GM23338 (cell line): ENCODE measurements around the gene ATP2A3. TPM values are rescaled to one million over a fixed set of nuclear protein-coding genes. Genes with fewer than 3 reads are reported as not detected.

Experiments
- ATAC-seq: fragments of 200-7000 bp; cut with Tn5 transposase; 3 replicates; pipeline ENCODE4 v1.9.1; 2020
- DNase-seq: peaks from one replicate; pipeline ENCODE4 v3.0.0-alpha.2; 2015; ENCODE audit warnings: low spot score
- H2AFZ ChIP-seq: fragments of 200-600 bp; sonication (generic); 2 replicates; pipeline ENCODE4 v1.8.0; 2016; ENCODE audit warnings: antibody characterized with exemption, mild to moderate bottlenecking, moderate library complexity
- H3F3A ChIP-seq: fragments of 200-600 bp; sonication (generic); replicated peaks from 2 replicates; pipeline ENCODE4 v1.8.0; 2017; ENCODE audit warnings: antibody characterized with exemption, mixed run types, low read depth
- H3K27ac ChIP-seq: fragments of 200-600 bp; sonication (generic); 2 replicates; pipeline ENCODE4 v1.6.1; 2016; ENCODE audit warnings: low read depth
- H3K27me3 ChIP-seq: fragments of 200-600 bp; sonication (generic); 2 replicates; pipeline ENCODE4 v1.8.0; 2016; ENCODE audit warnings: mild to moderate bottlenecking, mixed run types, moderate library complexity; ENCODE audit not compliant: insufficient read depth
- H3K36me3 ChIP-seq: fragments of 200-600 bp; sonication (generic); 2 replicates; pipeline ENCODE4 v1.8.0; 2016; ENCODE audit warnings: mild to moderate bottlenecking; ENCODE audit not compliant: insufficient read depth
- H3K4me1 ChIP-seq: fragments of 200-600 bp; sonication (generic); 2 replicates; pipeline ENCODE4 v1.8.0; 2016; ENCODE audit warnings: mild to moderate bottlenecking, moderate library complexity; ENCODE audit not compliant: insufficient read depth
- H3K4me2 ChIP-seq: fragments of 200-600 bp; sonication (generic); 2 replicates; pipeline ENCODE4 v1.7.1; 2017; ENCODE audit warnings: mixed run types
- H3K4me3 ChIP-seq: fragments of 200-600 bp; sonication (generic); 2 replicates; pipeline ENCODE4 v1.6.1; 2016; ENCODE audit warnings: mixed run types
- H3K79me2 ChIP-seq: fragments of 200-600 bp; sonication (generic); replicated peaks from 2 replicates; pipeline ENCODE4 v1.8.0; 2017; ENCODE audit warnings: mild to moderate bottlenecking; ENCODE audit not compliant: insufficient read depth
- H3K9me2 ChIP-seq: fragments of 200-600 bp; sonication (generic); 2 replicates; pipeline ENCODE4 v1.8.0; 2017; ENCODE audit not compliant: insufficient read depth
- H4K20me1 ChIP-seq: fragments of 200-600 bp; sonication (generic); replicated peaks from 2 replicates; pipeline ENCODE4 v1.8.0; 2017; ENCODE audit warnings: mild to moderate bottlenecking; ENCODE audit not compliant: insufficient read depth
- H3K27ac Mint-ChIP-seq: 2 replicates; pipeline ENCODE4 v1.8.0; 2020; ENCODE audit warnings: inconsistent platforms, mild to moderate bottlenecking, moderate library complexity, mixed read lengths
- H3K27me3 Mint-ChIP-seq: 3 replicates; pipeline ENCODE4 v1.8.0; 2022; ENCODE audit warnings: low read depth, mild to moderate bottlenecking, moderate library complexity, mixed read lengths, inconsistent platforms; ENCODE audit not compliant: insufficient read depth, poor library complexity
- H3K36me3 Mint-ChIP-seq: 3 replicates; pipeline ENCODE4 v1.8.0; 2021; ENCODE audit warnings: low read depth, mild to moderate bottlenecking, inconsistent platforms, moderate library complexity, mixed read lengths
- H3K4me1 Mint-ChIP-seq: 3 replicates; pipeline ENCODE4 v1.8.0; 2020; ENCODE audit warnings: mild to moderate bottlenecking, inconsistent platforms, mixed read lengths
- H3K4me3 Mint-ChIP-seq: 3 replicates; pipeline ENCODE4 v1.8.0; 2021; ENCODE audit warnings: moderate library complexity, mild to moderate bottlenecking, inconsistent platforms, mixed read lengths
- H3K9me3 Mint-ChIP-seq: 3 replicates; pipeline ENCODE4 v1.8.0; 2020; ENCODE audit warnings: moderate library complexity, mild to moderate bottlenecking, inconsistent platforms, mixed read lengths
- EZH2phosphoT487 ChIP-seq: fragments of 200-600 bp; sonication (generic); IDR thresholded peaks from one replicate; pipeline ENCODE4 v1.8.1; 2018; ENCODE audit warnings: antibody characterized with exemption; ENCODE audit not compliant: unreplicated experiment
- JUNB ChIP-seq: IDR thresholded peaks from one replicate; pipeline ENCODE4 v1.6.1; 2016; ENCODE audit warnings: antibody characterized with exemption; ENCODE audit not compliant: unreplicated experiment
- STAT1 ChIP-seq: IDR thresholded peaks from one replicate; pipeline ENCODE4 v1.6.1; 2016; ENCODE audit warnings: antibody characterized with exemption; ENCODE audit not compliant: unreplicated experiment
- polyA plus RNA-seq: library from polyadenylated mRNA; unstranded; fragments of >200 nt; fragmentation: Nextera tagmentation; extraction: Ambion mirVana; gene quantifications from 2 replicates; pipeline ENCODE4 v1.2.1, GENCODE V29; 2016
- total RNA-seq: library from RNA; depleted of rRNA; stranded (reverse); fragments of >200 nt; shearing (Covaris generic); gene quantifications from 2 replicates; pipeline ENCODE4 v1.2.3, GENCODE V29; 2014
- TF ChIP-seq, protein P1 (sequence below): IDR thresholded peaks from one replicate; pipeline ENCODE4 v1.6.1; 2018; ENCODE audit warnings: antibody characterized with exemption; ENCODE audit not compliant: unreplicated experiment
- TF ChIP-seq, protein P2 (sequence below): fragments of 250-450 bp; sonication (Bioruptor Pico); IDR thresholded peaks from 2 replicates; pipeline ENCODE4 v1.5.0; 2020; ENCODE audit warnings: mild to moderate bottlenecking, moderate library complexity
- TF ChIP-seq, protein P3 (sequence below), 2 experiments: fragments of 200-600 bp in 1 of 2; sonication (generic) in 1 of 2; conservative IDR thresholded peaks; 2 replicates each; pipeline versions ENCODE4 v1.5.1 to v1.6.1; 2016 to 2017; ENCODE audit warnings: antibody characterized with exemption in 2 of 2, low read depth in 2 of 2, mild to moderate bottlenecking in 2 of 2, moderate library complexity in 1 of 2

The ATP2A3 gene
- total and polyA plus RNA-seq, 2 experiments from 2014 or later = 9.6 to 35.2 TPM

DNA sequence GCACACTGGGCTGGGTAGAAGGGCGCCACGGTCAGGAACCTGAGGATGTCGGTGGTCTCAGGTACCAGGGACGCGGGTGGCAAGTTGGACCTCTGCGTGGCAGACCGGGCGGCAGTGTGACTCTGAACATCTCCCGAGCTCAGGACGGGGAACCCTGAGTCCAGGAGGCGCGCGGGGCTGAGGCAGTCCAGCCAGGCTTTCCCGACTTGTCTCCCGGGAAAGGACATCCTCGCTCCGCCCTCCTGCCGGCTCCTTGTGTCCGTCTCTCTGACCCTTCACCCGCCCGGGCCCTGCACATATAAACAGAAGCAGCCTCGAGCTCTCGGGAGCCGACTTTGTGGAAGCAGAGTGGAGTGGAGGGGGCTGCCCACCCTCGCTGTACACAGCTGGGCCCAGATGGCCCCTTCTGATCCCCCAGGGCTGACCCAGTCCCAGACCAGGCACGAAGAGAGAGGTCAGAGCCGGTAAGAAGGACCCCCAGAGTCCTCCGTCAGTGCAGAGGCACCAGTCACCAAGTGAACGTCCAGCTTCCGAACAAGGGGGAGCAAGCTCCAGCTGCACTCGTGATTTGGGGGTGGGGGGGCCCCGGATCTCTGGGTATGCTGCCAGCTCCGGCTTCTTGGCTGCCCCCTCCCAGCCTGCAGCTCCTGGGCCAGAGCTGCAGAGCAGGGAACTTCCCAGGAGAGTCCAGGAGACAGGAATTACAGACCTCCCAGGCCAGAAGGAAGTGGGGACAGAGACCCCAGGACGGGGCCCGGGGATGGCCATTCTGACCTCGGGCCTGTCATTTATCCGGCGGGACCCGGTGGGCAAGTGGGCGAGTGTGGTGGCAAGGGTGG, 39.5 kb downstream of the ATP2A3 start:
- no peak for DNase-seq
- Histone ChIP-seq H4K20me1 (no peaks in the 10 kb centered on the region), H3K79me2 (no peaks in the 10 kb centered on the region), H3K4me2 (no peak overlapping the region), H2AFZ (no peak overlapping the region), H3K36me3 (no peaks in the 10 kb centered on the region), H3K27me3 (no peaks in the 10 kb centered on the region), H3K4me1 (no peaks in the 10 kb centered on the region), H3K9me2 (no peaks in the 10 kb centered on the region), H3K27ac (no peak overlapping the region), H3F3A (no peaks in the 10 kb centered on the region), H3K4me3 (no peak overlapping the region)
- peaks cover 10% of the 10 kb centered on the region for H3K27me3 Mint-ChIP-seq
- no peak overlapping the region for H3K4me3 Mint-ChIP-seq
- TF ChIP-seq STAT1 (no peak), EZH2phosphoT487 (no peak), JUNB (no peak)
- TF ChIP-seq, protein P1, sequence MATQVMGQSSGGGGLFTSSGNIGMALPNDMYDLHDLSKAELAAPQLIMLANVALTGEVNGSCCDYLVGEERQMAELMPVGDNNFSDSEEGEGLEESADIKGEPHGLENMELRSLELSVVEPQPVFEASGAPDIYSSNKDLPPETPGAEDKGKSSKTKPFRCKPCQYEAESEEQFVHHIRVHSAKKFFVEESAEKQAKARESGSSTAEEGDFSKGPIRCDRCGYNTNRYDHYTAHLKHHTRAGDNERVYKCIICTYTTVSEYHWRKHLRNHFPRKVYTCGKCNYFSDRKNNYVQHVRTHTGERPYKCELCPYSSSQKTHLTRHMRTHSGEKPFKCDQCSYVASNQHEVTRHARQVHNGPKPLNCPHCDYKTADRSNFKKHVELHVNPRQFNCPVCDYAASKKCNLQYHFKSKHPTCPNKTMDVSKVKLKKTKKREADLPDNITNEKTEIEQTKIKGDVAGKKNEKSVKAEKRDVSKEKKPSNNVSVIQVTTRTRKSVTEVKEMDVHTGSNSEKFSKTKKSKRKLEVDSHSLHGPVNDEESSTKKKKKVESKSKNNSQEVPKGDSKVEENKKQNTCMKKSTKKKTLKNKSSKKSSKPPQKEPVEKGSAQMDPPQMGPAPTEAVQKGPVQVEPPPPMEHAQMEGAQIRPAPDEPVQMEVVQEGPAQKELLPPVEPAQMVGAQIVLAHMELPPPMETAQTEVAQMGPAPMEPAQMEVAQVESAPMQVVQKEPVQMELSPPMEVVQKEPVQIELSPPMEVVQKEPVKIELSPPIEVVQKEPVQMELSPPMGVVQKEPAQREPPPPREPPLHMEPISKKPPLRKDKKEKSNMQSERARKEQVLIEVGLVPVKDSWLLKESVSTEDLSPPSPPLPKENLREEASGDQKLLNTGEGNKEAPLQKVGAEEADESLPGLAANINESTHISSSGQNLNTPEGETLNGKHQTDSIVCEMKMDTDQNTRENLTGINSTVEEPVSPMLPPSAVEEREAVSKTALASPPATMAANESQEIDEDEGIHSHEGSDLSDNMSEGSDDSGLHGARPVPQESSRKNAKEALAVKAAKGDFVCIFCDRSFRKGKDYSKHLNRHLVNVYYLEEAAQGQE = no peak
- TF ChIP-seq, protein P2, sequence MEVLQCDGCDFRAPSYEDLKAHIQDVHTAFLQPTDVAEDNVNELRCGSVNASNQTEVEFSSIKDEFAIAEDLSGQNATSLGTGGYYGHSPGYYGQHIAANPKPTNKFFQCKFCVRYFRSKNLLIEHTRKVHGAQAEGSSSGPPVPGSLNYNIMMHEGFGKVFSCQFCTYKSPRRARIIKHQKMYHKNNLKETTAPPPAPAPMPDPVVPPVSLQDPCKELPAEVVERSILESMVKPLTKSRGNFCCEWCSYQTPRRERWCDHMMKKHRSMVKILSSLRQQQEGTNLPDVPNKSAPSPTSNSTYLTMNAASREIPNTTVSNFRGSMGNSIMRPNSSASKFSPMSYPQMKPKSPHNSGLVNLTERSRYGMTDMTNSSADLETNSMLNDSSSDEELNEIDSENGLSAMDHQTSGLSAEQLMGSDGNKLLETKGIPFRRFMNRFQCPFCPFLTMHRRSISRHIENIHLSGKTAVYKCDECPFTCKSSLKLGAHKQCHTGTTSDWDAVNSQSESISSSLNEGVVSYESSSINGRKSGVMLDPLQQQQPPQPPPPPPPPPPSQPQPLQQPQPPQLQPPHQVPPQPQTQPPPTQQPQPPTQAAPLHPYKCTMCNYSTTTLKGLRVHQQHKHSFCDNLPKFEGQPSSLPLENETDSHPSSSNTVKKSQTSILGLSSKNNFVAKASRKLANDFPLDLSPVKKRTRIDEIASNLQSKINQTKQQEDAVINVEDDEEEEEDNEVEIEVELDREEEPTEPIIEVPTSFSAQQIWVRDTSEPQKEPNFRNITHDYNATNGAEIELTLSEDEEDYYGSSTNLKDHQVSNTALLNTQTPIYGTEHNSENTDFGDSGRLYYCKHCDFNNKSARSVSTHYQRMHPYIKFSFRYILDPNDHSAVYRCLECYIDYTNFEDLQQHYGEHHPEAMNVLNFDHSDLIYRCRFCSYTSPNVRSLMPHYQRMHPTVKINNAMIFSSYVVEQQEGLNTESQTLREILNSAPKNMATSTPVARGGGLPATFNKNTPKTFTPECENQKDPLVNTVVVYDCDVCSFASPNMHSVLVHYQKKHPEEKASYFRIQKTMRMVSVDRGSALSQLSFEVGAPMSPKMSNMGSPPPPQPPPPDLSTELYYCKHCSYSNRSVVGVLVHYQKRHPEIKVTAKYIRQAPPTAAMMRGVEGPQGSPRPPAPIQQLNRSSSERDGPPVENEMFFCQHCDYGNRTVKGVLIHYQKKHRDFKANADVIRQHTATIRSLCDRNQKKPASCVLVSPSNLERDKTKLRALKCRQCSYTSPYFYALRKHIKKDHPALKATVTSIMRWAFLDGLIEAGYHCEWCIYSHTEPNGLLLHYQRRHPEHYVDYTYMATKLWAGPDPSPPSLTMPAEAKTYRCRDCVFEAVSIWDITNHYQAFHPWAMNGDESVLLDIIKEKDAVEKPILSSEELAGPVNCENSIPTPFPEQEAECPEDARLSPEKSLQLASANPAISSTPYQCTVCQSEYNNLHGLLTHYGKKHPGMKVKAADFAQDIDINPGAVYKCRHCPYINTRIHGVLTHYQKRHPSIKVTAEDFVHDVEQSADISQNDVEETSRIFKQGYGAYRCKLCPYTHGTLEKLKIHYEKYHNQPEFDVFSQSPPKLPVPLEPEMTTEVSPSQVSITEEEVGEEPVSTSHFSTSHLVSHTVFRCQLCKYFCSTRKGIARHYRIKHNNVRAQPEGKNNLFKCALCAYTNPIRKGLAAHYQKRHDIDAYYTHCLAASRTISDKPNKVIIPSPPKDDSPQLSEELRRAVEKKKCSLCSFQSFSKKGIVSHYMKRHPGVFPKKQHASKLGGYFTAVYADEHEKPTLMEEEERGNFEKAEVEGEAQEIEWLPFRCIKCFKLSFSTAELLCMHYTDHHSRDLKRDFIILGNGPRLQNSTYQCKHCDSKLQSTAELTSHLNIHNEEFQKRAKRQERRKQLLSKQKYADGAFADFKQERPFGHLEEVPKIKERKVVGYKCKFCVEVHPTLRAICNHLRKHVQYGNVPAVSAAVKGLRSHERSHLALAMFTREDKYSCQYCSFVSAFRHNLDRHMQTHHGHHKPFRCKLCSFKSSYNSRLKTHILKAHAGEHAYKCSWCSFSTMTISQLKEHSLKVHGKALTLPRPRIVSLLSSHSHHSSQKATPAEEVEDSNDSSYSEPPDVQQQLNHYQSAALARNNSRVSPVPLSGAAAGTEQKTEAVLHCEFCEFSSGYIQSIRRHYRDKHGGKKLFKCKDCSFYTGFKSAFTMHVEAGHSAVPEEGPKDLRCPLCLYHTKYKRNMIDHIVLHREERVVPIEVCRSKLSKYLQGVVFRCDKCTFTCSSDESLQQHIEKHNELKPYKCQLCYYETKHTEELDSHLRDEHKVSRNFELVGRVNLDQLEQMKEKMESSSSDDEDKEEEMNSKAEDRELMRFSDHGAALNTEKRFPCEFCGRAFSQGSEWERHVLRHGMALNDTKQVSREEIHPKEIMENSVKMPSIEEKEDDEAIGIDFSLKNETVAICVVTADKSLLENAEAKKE (CRISPR knock-in tag) = no peak
- TF ChIP-seq, protein P3, sequence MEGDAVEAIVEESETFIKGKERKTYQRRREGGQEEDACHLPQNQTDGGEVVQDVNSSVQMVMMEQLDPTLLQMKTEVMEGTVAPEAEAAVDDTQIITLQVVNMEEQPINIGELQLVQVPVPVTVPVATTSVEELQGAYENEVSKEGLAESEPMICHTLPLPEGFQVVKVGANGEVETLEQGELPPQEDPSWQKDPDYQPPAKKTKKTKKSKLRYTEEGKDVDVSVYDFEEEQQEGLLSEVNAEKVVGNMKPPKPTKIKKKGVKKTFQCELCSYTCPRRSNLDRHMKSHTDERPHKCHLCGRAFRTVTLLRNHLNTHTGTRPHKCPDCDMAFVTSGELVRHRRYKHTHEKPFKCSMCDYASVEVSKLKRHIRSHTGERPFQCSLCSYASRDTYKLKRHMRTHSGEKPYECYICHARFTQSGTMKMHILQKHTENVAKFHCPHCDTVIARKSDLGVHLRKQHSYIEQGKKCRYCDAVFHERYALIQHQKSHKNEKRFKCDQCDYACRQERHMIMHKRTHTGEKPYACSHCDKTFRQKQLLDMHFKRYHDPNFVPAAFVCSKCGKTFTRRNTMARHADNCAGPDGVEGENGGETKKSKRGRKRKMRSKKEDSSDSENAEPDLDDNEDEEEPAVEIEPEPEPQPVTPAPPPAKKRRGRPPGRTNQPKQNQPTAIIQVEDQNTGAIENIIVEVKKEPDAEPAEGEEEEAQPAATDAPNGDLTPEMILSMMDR (conservative IDR thresholded peaks at IDR 0.05; ENCODE audit: low read depth in 2 of 2) = no peak
- ATAC-seq = no peak
- H3K4me1 Mint-ChIP-seq = peaks cover 13% of the 10 kb centered on the region
- H3K9me3 Mint-ChIP-seq = no peaks in the 10 kb centered on the region
- H3K27ac Mint-ChIP-seq = no peak overlapping the region
- no peaks in the 10 kb centered on the region for H3K36me3 Mint-ChIP-seq
